ENCODE results near the gene ZNF425. TPM values are rescaled to one million over a fixed set of nuclear protein-coding genes. Genes with fewer than 3 reads are reported as not detected.

Gene ZNF425
- polyA plus RNA-seq (2013, experiment 1 of 4): 6.2 TPM
- polyA plus RNA-seq (2013, experiment 2 of 4): 7.8 TPM
- 4.9 TPM for polyA plus RNA-seq (2013, experiment 3 of 4)
- 4.8 TPM for polyA plus RNA-seq (2013, experiment 4 of 4)

- no peaks in the 10 kb centered on the region for H3K9me3 ChIP-seq (ENCODE audit: control insufficient read depth, low read length)
- peak within 1 kb of the TSS; percentile 18 for H3K27ac ChIP-seq (ENCODE audit: insufficient read depth, low read depth, low read length, poor library complexity, severe bottlenecking)
- no peaks in the 10 kb centered on the region for H3K4me1 ChIP-seq (ENCODE audit: control insufficient read depth, insufficient read depth, low read length)
- 0% methylated on average over 72 of the region's 72 CpGs for WGBS, 2 experiments
- H3K36me3 ChIP-seq (ENCODE audit: control insufficient read depth, insufficient read depth, low read length): no peaks in the 10 kb centered on the region
- peak within 1 kb of the TSS; percentile 99 for H3K4me3 ChIP-seq (ENCODE audit: insufficient read depth, low read depth, low read length)
- H3K27me3 ChIP-seq (ENCODE audit: control insufficient read depth, insufficient read depth, low read length, poor library complexity, severe bottlenecking): no peaks in the 10 kb centered on the region
Measured at GRCh38 chr7:149125863-149126661, at the start of gene ZNF425. ZNF425 (minus strand) TSS chr7:149126324; CDS start chr7:149126213, 111 bp downstream.

DNA sequence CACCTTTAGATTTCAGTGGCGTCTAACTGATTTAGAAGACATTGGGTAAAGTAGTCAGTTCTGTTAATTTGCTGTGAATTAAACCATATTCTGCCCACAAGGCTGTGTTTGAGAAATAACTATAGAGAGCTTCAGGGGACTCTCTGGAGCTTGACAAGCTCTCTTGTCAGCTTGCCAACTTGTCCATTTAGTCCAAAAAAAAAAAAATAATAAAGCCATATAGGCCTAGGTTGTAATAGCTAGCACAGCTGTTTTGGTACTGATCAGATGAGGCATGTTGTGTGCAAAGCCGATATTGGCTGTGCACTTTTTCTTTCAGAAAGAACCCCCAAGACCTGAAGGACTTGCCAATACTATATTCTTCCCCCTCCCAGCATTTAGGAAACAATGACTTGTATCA lies 49.0 kb upstream of the ZNF425 start:
- 95 to 98% methylated on average over 2 of the region's 2 CpGs for WGBS, 2 experiments
- H3K4me1 ChIP-seq (ENCODE audit: control insufficient read depth, insufficient read depth, low read length): no peaks in the 10 kb centered on the region

DNA sequence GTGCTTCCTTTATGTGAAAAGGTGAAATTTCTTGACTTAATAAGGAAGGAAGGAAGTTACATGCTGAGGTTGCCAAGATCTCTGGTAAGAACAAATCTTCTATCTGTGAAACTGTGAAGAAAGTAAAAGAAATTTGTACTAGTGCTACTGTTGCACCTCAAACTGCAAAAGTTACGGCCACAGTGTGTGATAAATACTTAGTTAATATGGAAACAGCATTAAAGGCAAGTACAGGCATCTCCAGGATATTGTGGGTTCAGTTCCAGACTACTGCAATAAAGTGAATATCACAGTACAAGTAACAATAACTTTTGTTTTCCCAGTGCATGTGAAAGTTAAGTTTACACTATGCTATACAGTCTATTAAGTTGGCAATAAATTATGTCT lies 46.4 kb upstream of the ZNF425 start:
- 100% methylated on average over 1 of the region's 1 CpG for WGBS, 2 experiments
- no peaks in the 10 kb centered on the region for H3K9me3 ChIP-seq (ENCODE audit: control insufficient read depth, low read length)
- peaks cover 18% of the 10 kb centered on the region for H3K36me3 ChIP-seq (ENCODE audit: control insufficient read depth, insufficient read depth, low read length)
- H3K27ac ChIP-seq (ENCODE audit: insufficient read depth, low read depth, low read length, poor library complexity, severe bottlenecking): no peak overlapping the region
- H3K4me3 ChIP-seq (ENCODE audit: insufficient read depth, low read depth, low read length): no peak overlapping the region
- no peaks in the 10 kb centered on the region for H3K27me3 ChIP-seq (ENCODE audit: control insufficient read depth, insufficient read depth, low read length, poor library complexity, severe bottlenecking)
- no peaks in the 10 kb centered on the region for H3K4me1 ChIP-seq (ENCODE audit: control insufficient read depth, insufficient read depth, low read length)

More for the DNA sequence above, 49.0 kb upstream of the ZNF425 start:
- Histone ChIP-seq H3K36me3 (ENCODE audit: control insufficient read depth, insufficient read depth, low read length) (peaks cover 18% of the 10 kb centered on the region), H3K27me3 (ENCODE audit: control insufficient read depth, insufficient read depth, low read length, poor library complexity, severe bottlenecking) (no peaks in the 10 kb centered on the region), H3K27ac (ENCODE audit: insufficient read depth, low read depth, low read length, poor library complexity, severe bottlenecking) (no peak overlapping the region), H3K9me3 (ENCODE audit: control insufficient read depth, low read length) (no peaks in the 10 kb centered on the region), H3K4me3 (ENCODE audit: insufficient read depth, low read depth, low read length) (no peak overlapping the region)

GRCh38 chr7:149171892-149172533 lies 45.9 kb upstream of the ZNF425 start:
- no peaks in the 10 kb centered on the region for H3K27me3 ChIP-seq (ENCODE audit: control insufficient read depth, insufficient read depth, low read length, poor library complexity, severe bottlenecking)
- H3K27ac ChIP-seq (ENCODE audit: insufficient read depth, low read depth, low read length, poor library complexity, severe bottlenecking): no peak overlapping the region
- no peaks in the 10 kb centered on the region for H3K9me3 ChIP-seq (ENCODE audit: control insufficient read depth, low read length)
- WGBS, 2 experiments: 86 to 90% methylated on average over 8 to 9 of the region's 9 CpGs
- H3K36me3 ChIP-seq (ENCODE audit: control insufficient read depth, insufficient read depth, low read length): peaks cover 14% of the 10 kb centered on the region
- H3K4me3 ChIP-seq (ENCODE audit: insufficient read depth, low read depth, low read length): no peak overlapping the region
- H3K4me1 ChIP-seq (ENCODE audit: control insufficient read depth, insufficient read depth, low read length): no peaks in the 10 kb centered on the region

DNA sequence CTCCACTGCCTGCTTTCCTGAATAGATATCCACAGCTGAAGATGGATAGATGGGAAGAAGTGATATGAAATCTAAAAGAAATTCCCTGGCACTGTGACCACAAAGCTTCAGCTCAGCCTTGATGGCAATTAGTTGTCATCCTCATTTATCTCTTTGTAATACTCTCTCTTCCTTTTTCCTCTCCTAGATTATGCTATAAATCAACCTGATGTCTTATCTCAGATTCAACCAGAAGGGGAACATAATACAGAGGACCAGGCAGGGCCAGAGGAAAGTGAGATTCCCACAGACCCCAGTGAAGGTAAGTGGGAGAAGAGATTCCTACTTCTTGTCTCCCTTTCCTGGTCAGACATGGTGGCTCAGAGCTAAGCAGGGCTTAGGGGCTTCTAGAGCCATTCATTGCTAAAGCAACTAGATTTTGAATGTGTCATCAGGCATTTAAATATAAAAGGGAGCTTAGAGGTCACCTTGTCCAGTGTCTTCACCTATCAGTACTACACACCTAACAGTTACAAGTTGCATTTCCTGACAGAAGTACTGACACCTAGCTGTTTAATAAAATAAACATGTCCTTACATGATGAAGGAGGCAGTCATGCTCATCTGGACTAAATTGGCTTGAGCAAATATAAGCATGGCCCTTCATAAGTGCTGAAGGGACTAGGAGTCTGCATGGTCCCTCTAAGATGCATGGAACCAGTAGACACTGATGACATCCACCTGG lies 40.7 kb upstream of the ZNF425 start:
- H3K27ac ChIP-seq (ENCODE audit: insufficient read depth, low read depth, low read length, poor library complexity, severe bottlenecking): no peak overlapping the region
- no peaks in the 10 kb centered on the region for H3K4me1 ChIP-seq (ENCODE audit: control insufficient read depth, insufficient read depth, low read length)
- peaks cover 17% of the 10 kb centered on the region for H3K36me3 ChIP-seq (ENCODE audit: control insufficient read depth, insufficient read depth, low read length)
- H3K9me3 ChIP-seq (ENCODE audit: control insufficient read depth, low read length): no peaks in the 10 kb centered on the region
- no peaks in the 10 kb centered on the region for H3K27me3 ChIP-seq (ENCODE audit: control insufficient read depth, insufficient read depth, low read length, poor library complexity, severe bottlenecking)
- no peak overlapping the region for H3K4me3 ChIP-seq (ENCODE audit: insufficient read depth, low read depth, low read length)

DNA sequence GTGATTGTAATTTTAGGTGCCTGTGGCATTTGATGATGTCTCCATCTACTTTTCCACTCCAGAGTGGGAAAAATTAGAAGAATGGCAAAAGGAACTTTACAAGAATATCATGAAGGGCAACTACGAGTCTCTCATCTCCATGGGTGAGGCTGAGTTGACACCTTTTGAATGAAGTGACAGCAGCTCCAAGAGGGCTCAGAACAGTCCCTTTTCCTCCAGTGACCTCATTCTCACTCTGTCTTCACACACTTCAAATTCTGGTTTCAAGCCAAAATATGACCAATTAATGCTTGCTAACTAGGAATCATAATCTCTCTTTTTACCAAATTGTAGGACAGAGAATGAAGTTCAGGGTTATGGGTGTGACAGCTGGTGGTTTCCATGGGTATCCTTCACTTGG lies 40.0 kb upstream of the ZNF425 start:
- H3K27ac ChIP-seq (ENCODE audit: insufficient read depth, low read depth, low read length, poor library complexity, severe bottlenecking): no peak overlapping the region
- no peaks in the 10 kb centered on the region for H3K9me3 ChIP-seq (ENCODE audit: control insufficient read depth, low read length)
- H3K27me3 ChIP-seq (ENCODE audit: control insufficient read depth, insufficient read depth, low read length, poor library complexity, severe bottlenecking): no peaks in the 10 kb centered on the region
- WGBS, 2 experiments: 95 to 100% methylated on average over 1 of the region's 1 CpG
- H3K36me3 ChIP-seq (ENCODE audit: control insufficient read depth, insufficient read depth, low read length): peaks cover 17% of the 10 kb centered on the region
- no peak overlapping the region for H3K4me3 ChIP-seq (ENCODE audit: insufficient read depth, low read depth, low read length)
- no peaks in the 10 kb centered on the region for H3K4me1 ChIP-seq (ENCODE audit: control insufficient read depth, insufficient read depth, low read length)

DNA sequence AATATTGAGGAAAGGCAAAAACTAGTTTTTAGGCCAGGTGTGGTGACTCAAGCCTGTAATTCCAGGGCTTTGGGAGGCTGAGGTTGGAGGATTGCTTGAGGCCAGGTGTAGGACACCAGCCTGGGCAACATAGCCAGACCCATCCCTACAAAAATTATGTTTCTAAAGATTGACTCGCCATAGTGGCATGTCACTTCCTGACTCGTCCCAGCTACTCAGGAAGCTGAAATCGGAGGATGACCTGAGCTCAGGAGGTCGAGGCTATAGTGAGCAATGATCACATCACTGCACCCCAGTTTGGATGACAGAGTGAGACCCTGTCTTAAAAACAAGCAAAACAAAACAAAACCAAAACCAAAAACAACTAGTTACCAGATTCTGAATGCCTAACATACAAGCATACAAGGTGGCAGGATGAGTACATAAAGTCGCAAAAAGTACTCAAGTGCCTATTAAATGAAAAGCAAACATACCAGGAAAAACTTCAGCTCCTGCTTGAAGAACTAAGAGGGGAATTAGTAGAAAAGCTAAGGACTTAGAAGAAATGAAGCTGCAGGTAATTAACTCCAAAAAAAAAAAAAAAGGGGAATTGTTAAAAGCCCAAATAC lies 35.2 kb upstream of the ZNF425 start:
- H3K9me3 ChIP-seq (ENCODE audit: control insufficient read depth, low read length): no peaks in the 10 kb centered on the region
- no peak overlapping the region for H3K27ac ChIP-seq (ENCODE audit: insufficient read depth, low read depth, low read length, poor library complexity, severe bottlenecking)
- no peaks in the 10 kb centered on the region for H3K4me1 ChIP-seq (ENCODE audit: control insufficient read depth, insufficient read depth, low read length)
- no peaks in the 10 kb centered on the region for H3K27me3 ChIP-seq (ENCODE audit: control insufficient read depth, insufficient read depth, low read length, poor library complexity, severe bottlenecking)
- peaks cover 4% of the 10 kb centered on the region for H3K36me3 ChIP-seq (ENCODE audit: control insufficient read depth, insufficient read depth, low read length)
- H3K4me3 ChIP-seq (ENCODE audit: insufficient read depth, low read depth, low read length): no peak overlapping the region
- WGBS, 2 experiments: 92 to 94% methylated on average over 5 of the region's 5 CpGs

- no peak overlapping the region for H3K27ac ChIP-seq (ENCODE audit: insufficient read depth, low read depth, low read length, poor library complexity, severe bottlenecking)
- H3K9me3 ChIP-seq (ENCODE audit: control insufficient read depth, low read length): no peaks in the 10 kb centered on the region
- no peak overlapping the region for H3K4me3 ChIP-seq (ENCODE audit: insufficient read depth, low read depth, low read length)
- no peaks in the 10 kb centered on the region for H3K27me3 ChIP-seq (ENCODE audit: control insufficient read depth, insufficient read depth, low read length, poor library complexity, severe bottlenecking)
- no peaks in the 10 kb centered on the region for H3K4me1 ChIP-seq (ENCODE audit: control insufficient read depth, insufficient read depth, low read length)
- peaks cover 6% of the 10 kb centered on the region for H3K36me3 ChIP-seq (ENCODE audit: control insufficient read depth, insufficient read depth, low read length)
- 94 to 95% methylated on average over 6 of the region's 6 CpGs for WGBS, 2 experiments
Measured at GRCh38 chr7:149156898-149157297, 30.8 kb upstream of the ZNF425 start.

GRCh38 chr7:149154056-149154455 lies 27.9 kb upstream of the ZNF425 start:
- peaks cover 6% of the 10 kb centered on the region for H3K36me3 ChIP-seq (ENCODE audit: control insufficient read depth, insufficient read depth, low read length)

DNA sequence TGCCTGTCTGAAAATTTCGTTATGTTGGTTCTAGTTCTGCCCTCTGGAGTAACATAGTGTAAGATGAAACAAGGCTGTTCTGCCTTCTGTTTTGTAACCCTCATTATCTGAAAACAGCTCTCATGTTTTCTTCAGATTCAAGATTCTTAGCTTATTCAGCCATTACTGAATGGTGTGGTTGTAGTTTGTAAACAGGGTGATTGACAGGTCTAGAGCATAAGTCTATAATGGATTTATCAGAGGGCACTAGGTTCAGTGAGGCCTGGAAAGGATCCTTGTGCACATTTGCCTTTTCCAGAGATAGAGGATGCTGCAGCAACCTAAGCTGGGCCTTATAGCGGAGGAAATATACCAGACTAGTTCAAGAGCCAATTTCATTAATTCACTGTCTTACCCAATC lies 27.2 kb upstream of the ZNF425 start:
- 93 to 96% methylated on average over 2 of the region's 2 CpGs for WGBS, 2 experiments
- H3K36me3 ChIP-seq (ENCODE audit: control insufficient read depth, insufficient read depth, low read length): peaks cover 6% of the 10 kb centered on the region

More at GRCh38 chr7:149154056-149154455, 27.9 kb upstream of the ZNF425 start:
- H3K9me3 ChIP-seq (ENCODE audit: control insufficient read depth, low read length): no peaks in the 10 kb centered on the region
- 94 to 96% methylated on average over 11 of the region's 11 CpGs for WGBS, 2 experiments
- no peaks in the 10 kb centered on the region for H3K27me3 ChIP-seq (ENCODE audit: control insufficient read depth, insufficient read depth, low read length, poor library complexity, severe bottlenecking)
- no peak overlapping the region for H3K27ac ChIP-seq (ENCODE audit: insufficient read depth, low read depth, low read length, poor library complexity, severe bottlenecking)
- H3K4me3 ChIP-seq (ENCODE audit: insufficient read depth, low read depth, low read length): no peak overlapping the region
- H3K4me1 ChIP-seq (ENCODE audit: control insufficient read depth, insufficient read depth, low read length): no peaks in the 10 kb centered on the region

More for the DNA sequence above, 27.2 kb upstream of the ZNF425 start:
- no peaks in the 10 kb centered on the region for H3K9me3 ChIP-seq (ENCODE audit: control insufficient read depth, low read length)
- H3K4me1 ChIP-seq (ENCODE audit: control insufficient read depth, insufficient read depth, low read length): no peaks in the 10 kb centered on the region
- H3K27ac ChIP-seq (ENCODE audit: insufficient read depth, low read depth, low read length, poor library complexity, severe bottlenecking): no peak overlapping the region
- H3K4me3 ChIP-seq (ENCODE audit: insufficient read depth, low read depth, low read length): no peak overlapping the region
- H3K27me3 ChIP-seq (ENCODE audit: control insufficient read depth, insufficient read depth, low read length, poor library complexity, severe bottlenecking): no peaks in the 10 kb centered on the region

Data from ectodermal cell (in vitro differentiated cells).